AG09319 (cell line): ENCODE measurements around the gene SRRM2.

Source experiments
- DNase-seq: peaks from one replicate; pipeline ENCODE4 v3.0.0-alpha.2; 2010; ENCODE audit warnings: low read depth; ENCODE audit errors: extremely low read depth
- TF ChIP-seq, protein P1 (sequence below): IDR thresholded peaks from 2 replicates; pipeline ENCODE4 v1.5.1; 2011; ENCODE audit warnings: low read depth, mild to moderate bottlenecking, inconsistent platforms, low read length, moderate library complexity

Gene SRRM2

DNA sequence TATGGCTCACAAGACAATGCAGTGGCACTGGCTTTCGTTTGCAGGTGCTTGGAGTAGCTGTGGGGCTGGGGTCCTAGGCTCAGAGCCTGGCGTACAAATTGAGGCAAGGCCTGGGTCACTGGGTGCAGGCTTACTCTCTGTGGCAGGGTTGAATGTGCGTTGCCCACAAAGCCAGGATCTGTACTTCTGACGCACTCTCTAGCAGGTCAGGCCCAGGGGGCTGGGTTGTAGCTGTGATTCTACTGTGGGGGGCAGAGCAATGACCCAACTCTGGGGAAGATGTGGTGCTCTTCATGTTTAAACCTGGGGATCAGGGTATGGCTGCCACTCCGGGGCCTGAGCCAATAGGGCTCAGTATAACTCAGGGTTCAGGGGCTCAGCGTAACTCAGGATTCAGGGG is 58.2 kb downstream of the SRRM2 start:
- TF ChIP-seq, protein P1, sequence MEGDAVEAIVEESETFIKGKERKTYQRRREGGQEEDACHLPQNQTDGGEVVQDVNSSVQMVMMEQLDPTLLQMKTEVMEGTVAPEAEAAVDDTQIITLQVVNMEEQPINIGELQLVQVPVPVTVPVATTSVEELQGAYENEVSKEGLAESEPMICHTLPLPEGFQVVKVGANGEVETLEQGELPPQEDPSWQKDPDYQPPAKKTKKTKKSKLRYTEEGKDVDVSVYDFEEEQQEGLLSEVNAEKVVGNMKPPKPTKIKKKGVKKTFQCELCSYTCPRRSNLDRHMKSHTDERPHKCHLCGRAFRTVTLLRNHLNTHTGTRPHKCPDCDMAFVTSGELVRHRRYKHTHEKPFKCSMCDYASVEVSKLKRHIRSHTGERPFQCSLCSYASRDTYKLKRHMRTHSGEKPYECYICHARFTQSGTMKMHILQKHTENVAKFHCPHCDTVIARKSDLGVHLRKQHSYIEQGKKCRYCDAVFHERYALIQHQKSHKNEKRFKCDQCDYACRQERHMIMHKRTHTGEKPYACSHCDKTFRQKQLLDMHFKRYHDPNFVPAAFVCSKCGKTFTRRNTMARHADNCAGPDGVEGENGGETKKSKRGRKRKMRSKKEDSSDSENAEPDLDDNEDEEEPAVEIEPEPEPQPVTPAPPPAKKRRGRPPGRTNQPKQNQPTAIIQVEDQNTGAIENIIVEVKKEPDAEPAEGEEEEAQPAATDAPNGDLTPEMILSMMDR = no peak
- no peak for DNase-seq

DNA sequence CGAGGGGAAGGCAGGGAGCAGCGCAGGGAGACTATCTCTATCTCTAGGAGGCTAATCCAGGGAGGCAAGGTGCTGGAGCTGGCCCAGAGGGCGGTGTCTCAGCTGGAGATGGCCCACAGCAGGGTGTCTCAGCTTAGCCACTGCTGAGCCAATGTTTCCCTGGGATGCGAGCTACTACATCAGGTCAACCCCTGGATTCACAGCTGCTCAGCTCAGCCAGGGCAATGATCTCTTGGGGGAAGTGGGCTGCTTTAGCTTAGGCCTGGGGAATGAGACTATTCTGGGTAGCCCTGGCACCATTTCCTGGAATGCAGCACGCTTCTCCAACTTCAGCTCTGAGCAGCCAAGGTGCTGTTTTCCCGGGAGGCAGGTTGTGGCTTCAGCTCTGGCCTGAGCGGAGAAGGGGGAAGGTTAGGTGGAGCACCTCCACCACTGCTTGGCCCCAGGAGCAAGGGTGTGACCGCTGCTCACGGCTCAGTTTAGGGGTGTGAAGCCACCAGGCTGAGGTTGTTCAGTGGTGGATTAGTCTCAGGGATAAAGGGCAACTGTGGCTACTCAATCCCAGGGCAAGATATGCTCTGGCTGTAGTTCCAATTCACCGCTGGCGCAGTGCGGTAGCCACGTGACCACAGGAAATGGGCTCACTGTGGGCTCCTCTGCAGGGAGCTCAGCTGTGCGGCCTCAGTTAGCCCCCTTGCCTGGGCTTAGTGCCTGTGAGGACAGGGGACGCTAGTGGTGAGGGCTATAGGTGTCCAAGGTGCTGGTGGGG is 59.4 kb downstream of the SRRM2 start:
- no peak for DNase-seq
- TF ChIP-seq, protein P1 = no peak

DNA sequence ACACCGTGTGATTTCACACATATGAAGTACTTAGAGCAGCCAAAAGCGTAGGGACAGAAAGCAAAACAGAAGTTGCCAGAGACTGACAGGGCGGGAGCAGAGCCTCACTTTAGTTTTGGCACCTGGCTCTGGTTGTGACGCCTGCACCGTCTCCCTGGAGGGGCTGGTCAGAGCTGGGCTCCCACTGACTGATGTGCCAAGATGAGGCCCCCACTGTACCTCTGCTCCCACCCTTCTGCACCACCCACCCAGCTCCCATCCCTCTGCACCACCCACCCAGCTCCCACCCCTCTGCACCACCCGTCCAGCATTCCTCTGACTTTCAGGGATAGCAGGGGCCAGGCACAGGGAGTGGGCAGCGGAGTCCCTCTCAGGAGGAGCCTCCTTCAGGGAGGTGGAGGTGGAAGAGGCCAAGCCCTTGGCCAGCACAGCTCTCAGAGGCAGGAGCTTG is 61.4 kb downstream of the SRRM2 start:
- TF ChIP-seq, protein P1 = no peak
- no peak for DNase-seq

DNA sequence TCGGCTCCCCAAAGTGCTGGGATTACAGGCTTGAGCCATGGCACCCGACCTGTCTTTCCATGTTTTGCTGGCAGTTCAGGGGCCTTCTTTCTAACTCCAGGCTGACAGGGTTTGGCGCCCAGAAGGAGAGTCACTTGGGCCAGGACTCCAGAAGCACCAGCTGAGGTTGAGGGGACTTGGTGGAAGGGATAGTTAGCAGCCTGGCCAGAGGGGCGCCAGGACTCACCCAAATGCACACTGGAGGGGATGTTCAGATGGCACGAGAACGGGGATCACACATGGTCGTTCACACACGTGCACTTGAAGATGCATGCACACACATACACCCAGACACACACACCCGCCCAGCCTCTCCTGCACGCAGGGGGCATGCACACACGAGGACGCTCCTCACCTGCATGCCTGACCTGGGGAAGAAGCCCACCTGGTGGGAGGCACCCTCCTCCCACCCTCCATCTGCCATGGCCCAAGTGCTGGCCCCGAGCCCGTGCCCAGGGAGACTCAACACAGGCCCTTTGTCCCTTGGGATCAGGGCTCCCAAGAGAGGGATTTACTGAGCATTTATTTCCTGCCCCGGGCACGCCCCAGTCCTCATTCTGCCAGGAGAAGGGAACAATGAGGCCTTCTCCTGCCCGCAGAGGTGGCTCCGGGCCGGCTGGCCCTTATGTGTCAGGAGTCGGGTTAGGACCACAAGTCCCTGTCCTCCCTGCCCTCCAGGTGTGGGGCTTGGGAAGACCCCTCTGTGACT is 62.3 kb downstream of the SRRM2 start:
- no peak for DNase-seq
- TF ChIP-seq, protein P1 = no peak

DNA sequence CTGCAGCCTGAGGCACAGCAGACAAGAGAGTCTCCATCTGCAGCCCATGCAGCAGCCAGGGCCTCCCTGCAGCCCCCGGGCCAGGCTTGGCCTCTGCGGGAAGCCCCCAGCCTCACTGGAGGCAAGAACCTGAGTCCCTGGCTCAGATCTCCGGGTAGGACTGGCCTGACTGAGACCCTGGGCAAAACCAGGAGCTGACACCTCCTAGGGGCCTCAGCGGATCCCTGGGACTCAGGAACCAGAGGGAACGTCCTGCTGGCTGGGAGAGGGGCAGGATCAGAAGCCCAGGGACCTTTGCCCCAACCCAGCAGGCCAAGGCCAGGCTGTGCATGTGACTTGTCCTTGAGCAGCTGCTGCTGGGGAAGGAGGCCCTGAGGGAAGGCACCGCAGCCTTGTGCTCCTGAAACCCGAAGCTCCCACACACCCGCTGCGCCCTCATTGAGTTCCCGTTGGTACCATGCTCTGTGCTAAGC is 62.9 kb downstream of the SRRM2 start:
- TF ChIP-seq, protein P1 = no peak
- DNase-seq = no peak

DNA sequence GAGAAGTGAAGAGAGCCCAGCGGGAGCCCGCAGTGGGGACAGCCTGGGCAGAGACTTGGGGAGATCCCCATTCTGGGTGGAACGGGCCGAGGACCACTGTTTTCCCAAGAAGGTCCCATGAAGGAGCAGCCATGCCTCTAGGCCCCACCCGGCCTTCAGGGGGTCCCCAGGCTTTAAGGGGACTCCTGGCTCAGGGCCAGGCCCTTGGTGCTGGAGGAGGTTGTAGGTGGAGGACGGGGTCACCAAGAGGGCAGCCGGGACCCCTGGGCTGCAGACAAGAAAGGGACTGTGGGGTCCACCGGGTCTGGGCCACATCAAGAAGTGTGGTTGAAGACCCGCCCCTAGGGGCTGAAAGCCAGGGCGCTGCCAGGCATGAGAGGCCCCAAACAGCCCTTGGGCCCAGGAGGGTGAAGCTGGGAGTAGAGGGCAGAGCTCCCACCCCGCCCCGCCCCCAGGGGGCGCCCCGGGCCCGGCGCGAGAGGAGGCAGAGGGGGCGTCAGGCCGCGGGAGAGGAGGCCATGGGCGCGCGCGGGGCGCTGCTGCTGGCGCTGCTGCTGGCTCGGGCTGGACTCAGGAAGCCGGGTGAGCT is 64.4 kb downstream of the SRRM2 start, which contains the start of gene PRSS21:
Gene PRSS21, plus strand, starts transcription at position 487 of the 589 bp plus-strand sequence. Its CDS starts 32 bp downstream, at position 519.
- DNase-seq = no peak

More for the DNA sequence above, 64.4 kb downstream of the SRRM2 start, which contains the start of gene PRSS21:
- TF ChIP-seq, protein P1 = peak; percentile 0; the same call in 1 of the 2 replicates
